ENCODE data around the gene HBQ1.
"Not testable (repeated sequence)": the region's sequence is repeated elsewhere in the genome, so short reads cannot be mapped to it uniquely, and the experiment has no call there.

The HBQ1 gene

DNA sequence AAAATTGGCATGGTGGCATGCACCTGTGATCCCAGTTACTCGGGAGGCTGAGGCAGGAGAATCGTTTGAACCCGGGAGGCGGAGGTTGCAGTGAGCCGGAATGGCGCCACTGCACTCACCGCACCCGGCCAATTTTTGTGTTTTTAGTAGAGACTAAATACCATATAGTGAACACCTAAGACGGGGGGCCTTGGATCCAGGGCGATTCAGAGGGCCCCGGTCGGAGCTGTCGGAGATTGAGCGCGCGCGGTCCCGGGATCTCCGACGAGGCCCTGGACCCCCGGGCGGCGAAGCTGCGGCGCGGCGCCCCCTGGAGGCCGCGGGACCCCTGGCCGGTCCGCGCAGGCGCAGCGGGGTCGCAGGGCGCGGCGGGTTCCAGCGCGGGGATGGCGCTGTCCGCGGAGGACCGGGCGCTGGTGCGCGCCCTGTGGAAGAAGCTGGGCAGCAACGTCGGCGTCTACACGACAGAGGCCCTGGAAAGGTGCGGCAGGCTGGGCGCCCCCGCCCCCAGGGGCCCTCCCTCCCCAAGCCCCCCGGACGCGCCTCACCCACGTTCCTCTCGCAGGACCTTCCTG lies at the start of gene HBQ1:
TSS of gene HBQ1 (plus strand) at position 359 of the 575 bp plus-strand sequence. CDS start at position 387, 28 bp downstream.
- DNase-seq, result peak; percentile 38

DNA sequence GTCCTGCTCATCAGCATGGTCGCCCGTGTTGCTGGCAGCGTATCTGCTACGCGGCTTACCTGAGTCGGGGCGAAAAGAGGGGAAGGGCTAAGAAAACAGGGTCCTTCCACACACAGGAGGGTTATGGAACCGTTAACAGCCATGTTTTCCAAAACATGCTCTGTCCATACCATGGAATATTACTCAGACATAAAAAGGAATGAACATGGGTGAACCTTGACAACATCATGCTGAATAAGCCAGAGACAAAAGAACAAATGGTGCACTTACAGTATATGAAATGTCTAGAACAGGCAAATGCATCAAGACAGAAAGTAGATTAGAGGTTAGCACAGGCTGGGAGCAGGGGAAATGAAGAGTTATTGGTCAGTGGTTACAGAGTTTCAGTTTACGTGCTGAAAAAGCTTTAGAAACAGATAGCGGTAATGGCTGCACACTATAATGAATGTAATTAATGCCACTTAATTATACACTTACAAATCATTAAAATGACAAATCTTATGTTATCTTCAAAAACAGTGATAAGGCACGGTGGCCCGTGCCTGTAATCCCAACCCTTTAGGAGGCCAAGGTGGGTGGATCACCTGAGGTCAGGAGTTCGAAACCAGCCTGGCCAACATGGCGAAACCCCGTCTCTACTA lies 49.6 kb upstream of the HBQ1 start:
- DNase-seq, result no peak

DNA sequence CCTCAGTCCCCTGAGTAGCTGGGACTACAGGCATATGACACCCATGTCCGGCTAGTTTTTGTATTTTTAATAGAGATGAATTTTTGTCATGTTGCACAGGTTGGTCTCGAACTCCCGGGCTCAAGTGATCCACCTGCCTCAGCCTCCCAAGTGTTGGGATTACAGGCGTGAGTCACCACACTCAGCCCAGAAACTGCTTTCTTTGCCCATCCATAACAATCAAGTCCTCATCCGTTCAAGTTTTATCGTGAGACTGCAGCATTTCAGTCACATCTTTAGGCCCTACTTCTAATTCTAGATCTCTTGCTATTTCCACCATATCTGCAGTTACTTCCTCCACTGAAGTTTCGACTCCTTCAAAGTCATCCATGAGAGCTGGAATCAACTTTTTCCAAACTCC lies 48.1 kb upstream of the HBQ1 start:
- no peak for DNase-seq

DNA sequence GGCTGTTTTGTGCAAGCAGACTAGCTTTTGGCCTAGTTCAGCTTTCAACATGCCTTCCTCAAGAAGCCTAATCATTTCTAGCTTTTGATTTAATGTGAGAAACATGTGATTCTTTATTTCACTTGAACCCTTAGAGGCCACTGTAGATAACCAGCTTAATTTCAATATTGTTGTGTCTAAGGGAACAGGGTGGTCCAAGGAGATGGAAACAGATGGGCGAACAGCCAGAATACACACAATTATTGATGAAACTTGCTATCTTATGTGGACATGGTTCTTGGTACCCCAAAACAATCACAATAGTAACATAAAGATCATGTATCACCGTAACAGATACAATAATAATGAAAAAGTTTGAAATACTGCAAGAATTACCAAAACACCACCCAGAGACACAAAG lies 46.5 kb upstream of the HBQ1 start:
- no peak for DNase-seq

DNA sequence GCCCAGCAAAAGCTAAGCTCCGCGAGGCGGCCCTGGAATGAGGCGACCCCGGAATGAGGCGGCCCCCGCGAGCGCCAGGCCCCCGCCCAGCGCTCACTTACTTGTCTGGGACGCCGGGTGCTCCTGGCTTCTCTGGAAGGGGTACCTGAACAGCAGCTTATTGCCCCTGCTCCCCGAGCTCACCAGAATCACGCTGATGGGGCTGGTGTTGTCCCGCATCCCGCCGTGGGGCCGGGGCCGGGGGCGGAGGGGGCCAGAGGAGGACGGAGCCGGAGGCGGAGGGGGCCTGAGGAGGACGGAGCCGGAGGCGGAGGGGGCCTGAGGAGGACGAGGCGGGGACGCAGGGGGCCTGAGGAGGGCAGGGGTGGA lies 42.2 kb upstream of the HBQ1 start:
- DNase-seq, result peak; percentile 6

DNA sequence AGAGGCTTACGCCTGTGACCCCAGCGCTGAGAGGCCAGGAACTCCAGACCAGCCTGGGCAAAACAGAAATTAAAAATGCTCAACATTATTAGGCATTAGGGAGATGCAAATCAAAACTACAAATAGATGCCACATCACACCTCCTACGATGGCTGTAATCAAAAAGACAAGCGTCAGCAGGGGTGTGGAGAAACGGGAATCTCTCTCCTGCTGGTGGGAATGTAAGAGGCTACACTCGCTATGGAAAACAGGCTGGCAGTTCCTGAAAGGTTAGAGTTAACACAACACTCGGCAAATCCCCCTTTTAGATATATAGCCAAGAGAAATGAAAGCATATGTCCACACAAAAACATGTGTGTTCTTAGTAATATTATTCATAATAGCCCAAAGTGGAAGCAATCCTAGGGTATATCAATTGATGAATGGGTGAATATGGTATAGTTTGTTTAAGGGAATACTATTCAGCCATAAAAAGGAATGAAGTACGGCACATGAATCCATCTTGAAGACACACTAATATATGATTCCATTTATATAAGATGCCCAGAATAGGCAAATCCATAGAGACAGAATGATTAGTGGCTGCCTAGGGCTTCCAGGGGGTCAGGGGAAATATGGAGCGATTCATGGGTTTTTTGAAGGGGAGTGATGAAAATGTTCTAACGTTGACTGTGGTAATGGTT lies 39.9 kb upstream of the HBQ1 start:
- no peak for DNase-seq

DNA sequence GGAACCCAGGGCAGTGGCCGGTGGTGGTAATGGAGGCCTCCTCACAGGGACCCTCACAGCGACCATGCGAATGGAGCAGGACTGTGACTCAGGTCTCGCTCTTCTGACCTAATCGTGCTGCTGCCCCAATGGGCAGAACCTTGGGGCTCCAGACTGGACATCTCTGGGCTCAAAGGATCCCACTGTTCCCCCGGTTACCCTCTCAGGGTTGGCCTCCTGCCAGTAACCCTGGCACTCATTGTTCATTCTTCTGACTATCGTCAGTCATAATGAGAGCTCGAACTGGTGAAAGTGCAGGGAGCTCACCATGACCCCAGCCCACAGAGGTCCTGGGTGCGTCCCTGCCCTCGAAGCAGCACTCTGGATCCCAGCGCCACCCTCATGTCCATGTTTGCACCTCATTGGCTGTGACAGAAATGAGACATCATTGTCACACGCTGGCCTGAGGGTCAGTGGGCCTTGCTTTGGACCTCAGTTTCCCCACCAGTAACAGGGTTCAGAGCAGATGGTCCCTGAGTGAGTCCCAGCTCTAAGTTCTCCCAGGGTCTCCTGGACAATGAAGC lies 37.8 kb upstream of the HBQ1 start:
- no peak for DNase-seq

DNA sequence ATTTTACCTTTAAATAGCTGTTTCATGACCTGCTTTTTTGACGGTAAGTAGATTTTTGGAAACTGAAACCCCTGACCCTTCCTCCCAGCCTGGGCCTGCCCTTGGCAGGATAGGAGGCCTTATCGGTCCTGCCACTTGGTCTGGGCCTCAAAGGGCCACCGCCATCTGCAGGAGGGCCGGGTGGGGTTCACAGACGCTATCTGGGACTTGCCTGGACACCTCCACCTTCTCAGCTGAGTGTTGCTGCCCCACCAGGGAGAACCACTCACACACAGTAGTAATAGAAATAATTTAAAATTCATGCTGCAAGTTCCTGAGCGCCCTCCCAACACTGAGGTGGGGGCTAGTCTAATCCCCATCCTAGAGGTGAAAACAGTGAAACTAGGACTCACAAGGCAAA lies 37.2 kb upstream of the HBQ1 start:
- DNase-seq, result no peak

DNA sequence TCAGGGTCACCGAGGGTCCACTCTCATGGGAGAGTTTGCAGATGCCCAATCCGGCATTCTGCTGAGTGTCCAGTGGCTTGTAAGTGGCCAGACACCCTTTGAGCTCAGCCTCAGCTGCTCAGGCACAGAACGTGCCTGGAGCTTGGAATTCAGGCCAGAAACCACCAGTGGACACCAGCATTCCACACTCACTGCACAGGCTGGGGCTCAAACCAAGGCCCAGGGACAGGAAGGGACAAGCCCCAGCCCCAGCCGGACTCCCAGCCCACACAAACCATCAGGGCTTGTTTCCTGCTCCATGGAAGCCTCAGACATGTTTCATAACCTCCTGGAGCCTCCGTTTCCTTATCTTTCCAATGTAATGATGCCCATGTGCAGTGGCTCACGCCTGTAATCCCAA lies 36.8 kb upstream of the HBQ1 start:
- DNase-seq, result no peak

DNA sequence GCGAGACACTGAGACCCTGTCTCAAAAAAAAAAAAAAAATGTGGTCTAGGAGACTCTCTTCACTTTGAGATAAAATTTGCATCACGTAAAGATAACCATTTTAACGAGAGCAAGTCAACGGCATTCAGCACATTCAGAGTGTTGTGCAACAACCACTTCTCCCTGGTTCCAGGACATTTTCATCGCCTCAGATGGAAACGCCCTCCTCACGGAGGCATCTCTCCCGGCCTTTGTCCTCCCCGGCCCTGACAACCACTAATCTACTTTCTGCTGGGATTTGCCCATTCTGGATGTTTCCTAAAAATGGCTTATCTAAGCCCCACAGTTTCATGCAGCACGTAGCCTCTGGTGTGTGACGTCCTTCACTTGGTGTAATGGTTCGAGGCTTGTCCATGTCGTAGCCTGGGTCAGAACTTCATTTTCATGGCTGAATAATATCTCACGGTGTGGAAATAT lies 35.4 kb upstream of the HBQ1 start:
- no peak for DNase-seq

DNA sequence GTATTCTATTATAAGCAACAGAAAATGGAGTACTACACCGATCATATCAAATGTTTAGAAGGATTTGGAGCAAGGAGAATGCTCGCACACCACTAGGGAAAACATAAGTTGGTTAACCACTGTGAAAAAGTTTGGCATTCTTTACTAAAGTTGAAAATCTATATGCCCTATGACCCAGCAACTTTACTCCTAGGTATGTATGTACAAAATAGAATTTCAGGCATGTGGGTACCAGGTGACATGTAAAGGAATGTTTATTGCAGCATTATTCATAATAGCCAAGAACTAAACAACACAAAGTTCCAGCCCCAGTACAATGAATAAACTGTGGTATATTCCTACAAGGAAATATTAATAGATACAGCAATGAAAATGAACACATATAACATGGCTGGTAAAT lies 33.6 kb upstream of the HBQ1 start:
- DNase-seq, result no peak

DNA sequence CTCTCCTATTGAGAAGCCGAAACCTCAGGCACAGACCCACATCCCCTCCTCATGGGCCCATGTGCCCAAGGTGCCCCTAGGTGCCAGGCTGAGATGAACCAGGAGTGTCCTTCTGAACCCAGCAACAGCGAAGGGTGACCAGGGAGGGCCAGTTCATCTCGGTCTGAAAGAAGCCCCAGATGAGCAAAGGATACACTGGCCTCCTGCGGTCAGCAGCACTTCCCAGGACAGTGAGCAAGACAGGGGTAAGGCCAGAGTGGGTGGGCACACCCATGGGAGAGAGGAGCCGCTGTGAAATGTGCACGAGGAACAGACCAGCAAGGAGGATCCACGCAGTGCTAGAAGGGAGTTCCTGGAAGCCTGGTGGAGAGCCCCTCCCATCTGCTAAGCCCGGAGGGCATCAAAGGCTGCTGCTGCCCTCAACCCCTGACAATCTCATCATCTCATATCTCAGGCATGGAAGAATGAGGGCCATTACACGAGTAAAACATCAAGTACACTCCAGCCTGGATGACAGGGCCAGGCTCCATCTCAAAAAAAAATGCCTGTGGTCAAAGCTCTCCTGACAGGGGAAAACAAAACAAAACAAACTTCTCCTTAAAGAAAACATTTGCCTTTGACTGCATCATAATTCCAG lies 31.1 kb upstream of the HBQ1 start:
- no peak for DNase-seq

DNA sequence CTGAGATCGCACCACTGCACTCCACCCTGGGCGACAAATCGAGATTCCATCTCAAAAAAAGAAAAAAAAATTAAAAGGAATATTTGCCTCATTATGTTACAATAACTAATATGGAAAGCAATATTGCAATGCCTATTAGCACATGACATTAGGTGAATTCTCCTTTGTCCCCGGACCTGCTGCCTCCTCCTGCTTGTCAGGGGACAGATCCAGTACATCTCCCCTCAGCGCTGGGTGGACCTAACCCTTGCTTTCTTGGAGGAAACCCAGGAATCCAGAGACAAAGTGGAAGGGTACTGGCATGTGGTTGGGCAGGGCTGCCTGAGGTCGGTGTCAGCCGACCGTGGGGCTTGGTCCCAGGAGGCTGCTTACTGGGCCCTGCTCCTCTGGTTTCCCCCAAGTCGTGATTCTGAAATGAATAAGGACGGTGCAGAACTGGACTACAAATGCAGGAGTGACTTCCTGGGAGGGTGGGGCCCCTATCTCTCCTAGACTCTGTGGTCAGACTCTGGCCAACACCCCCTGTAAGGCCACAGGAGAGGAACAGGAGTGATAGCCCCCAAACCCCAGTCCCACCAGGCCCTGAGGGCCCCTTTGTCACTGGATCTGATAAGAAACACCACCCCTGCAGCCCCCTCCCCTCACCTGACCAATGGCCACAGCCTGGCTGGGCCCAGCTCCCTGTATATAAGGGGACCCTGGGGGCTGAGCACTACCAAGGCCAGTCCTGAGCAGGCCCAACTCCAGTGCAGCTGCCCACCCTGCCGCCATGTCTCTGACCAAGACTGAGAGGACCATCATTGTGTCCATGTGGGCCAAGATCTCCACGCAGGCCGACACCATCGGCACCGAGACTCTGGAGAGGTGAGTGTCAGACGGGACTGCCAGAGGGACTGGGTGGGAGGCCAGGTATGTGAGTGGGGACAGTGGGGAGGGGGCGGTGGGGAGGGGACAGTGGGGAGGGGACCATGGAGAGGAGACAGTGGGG lies 27.8 kb upstream of the HBQ1 start, which contains the start of gene HBZ:
TSS of gene HBZ (plus strand) at position 504 of the 988 bp plus-strand sequence. CDS start at position 770, 266 bp downstream.
- DNase-seq, result no peak

DNA sequence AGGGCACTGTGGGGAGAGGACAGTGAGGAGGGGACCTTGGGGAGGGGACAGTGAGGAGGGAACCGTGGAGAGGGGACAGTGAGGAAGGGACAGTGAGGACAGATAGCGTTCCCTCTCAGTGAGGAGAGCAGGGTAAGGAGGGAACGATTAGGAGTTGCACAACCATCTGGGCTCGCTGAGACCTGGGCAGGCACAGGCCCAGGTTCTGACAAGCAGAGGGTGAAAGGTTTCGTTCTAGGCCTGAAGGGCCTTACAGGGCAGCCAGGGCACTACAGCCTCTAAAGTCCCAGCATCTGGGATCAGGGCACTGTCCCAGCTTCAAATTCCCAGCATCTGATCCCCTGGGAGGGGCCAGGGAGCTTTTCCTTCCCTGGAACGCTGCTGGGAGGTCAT lies 27.1 kb upstream of the HBQ1 start:
- not testable (repeated sequence) for DNase-seq

DNA sequence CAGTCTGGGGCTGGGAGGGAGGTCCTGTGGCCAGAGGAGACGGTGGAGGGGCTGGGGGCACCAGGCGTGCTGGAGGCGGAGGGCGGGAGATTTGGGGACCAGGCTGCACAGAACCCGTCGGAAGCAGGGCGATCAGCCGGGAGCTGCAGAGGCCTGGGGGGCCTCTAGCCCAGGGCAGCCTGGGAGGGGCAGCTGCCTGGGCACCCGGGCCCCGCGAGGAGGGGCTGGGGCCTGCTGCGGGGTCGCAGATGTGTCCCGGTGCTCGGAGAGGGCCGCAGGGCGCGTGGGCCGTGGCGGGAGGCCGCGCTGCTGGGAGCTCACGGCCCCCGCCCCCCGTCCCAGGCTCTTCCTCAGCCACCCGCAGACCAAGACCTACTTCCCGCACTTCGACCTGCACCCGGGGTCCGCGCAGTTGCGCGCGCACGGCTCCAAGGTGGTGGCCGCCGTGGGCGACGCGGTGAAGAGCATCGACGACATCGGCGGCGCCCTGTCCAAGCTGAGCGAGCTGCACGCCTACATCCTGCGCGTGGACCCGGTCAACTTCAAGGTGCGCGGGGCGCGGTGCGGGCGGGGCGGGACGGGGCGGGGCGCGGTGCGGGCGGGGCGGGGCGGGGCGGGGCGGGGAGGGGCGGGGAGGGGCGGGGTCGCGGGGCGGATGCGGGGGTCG lies 26.6 kb upstream of the HBQ1 start:
- DNase-seq, result not testable (repeated sequence)

DNA sequence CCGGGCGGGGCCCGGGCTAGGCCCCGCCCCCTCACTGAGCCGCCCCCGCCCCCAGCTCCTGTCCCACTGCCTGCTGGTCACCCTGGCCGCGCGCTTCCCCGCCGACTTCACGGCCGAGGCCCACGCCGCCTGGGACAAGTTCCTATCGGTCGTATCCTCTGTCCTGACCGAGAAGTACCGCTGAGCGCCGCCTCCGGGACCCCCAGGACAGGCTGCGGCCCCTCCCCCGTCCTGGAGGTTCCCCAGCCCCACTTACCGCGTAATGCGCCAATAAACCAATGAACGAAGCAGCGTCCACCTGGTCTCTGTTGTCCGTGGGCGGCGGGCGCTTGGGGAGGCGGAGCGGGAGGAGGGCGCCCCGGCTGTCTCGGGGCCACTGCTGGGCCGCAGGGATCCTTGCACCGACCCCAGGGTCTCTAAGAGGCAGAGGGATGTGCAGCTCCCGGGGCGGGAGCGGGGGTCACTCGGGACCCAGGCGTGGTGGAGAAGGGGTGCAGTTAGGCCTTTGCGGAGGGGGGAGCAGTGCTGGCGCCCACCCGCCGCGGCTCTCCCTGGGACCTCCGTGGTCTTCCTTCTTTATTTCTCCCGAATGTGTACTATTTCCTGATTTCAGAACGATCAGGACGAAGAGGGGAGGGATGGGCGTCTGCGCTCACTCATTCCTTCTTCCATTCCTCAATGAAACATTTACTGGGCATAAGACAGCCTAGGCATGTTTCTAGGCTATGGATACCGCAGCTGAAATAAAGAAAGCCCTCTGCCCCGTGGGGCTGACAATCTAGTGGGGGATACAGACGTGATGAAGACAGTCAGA lies 25.8 kb upstream of the HBQ1 start:
- DNase-seq, result peak; percentile 37

DNA sequence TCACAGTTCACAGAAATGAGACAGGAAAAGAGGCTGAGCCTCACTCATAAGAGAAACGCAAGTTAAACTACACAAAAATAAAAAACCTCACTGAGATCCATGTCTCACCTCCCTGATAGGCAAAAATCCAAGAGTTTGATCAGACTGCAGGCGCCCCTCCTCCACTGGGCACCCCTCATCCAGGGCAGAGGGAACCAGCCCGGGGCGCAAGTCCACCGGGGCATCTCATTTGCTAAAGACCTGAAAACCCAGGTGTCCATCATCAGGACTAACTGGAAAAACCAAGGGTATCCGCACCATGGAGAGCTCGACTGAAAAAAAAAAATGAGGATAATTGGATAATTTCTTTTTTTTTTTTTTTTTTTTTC lies 25.2 kb upstream of the HBQ1 start:
- DNase-seq, result no peak

DNA sequence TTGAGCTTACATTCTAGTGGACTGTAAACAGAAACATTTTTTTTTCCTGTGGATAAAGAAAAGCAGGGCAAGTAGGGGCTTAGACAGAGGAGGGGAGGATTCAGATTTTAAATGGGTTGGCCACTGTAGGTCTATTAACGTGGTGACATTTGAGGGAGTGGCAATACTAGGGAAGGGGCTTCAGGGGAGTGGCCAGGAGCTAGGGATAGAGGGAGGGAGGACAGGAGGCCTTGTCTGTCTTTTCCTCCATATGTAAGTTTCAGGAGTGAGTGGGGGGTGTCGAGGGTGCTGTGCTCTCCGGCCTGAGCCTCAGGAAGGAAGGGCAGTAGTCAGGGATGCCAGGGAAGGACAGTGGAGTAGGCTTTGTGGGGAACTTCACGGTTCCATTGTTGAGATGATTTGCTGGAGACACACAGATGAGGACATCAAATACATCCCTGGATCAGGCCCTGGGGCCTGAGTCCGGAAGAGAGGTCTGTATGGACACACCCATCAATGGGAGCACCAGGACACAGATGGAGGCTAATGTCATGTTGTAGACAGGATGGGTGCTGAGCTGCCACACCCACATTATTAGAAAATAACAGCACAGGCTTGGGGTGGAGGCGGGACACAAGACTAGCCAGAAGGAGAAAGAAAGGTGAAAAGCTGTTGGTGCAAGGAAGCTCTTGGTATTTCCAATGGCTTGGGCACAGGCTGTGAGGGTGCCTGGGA lies 21.0 kb upstream of the HBQ1 start:
- DNase-seq, result no peak

DNA sequence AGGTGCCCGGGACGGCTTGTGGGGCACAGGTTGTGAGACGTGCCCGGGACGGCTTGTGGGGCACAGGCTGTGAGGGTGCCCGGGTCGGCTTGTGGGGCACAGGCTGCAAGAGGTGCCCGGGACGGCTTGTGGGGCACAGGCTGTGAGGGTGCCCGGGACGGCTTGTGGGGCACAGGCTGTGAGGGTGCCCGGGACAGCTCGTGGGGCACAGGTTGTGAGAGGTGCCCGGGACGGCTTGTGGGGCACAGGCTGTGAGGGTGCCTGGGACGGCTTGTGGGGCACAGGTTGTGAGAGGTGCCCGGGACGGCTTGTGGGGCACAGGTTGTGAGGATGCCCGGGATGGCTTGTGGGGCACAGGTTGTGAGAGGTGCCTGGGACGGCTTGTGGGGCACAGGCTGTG lies 20.0 kb upstream of the HBQ1 start:
- not testable (repeated sequence) for DNase-seq

DNA sequence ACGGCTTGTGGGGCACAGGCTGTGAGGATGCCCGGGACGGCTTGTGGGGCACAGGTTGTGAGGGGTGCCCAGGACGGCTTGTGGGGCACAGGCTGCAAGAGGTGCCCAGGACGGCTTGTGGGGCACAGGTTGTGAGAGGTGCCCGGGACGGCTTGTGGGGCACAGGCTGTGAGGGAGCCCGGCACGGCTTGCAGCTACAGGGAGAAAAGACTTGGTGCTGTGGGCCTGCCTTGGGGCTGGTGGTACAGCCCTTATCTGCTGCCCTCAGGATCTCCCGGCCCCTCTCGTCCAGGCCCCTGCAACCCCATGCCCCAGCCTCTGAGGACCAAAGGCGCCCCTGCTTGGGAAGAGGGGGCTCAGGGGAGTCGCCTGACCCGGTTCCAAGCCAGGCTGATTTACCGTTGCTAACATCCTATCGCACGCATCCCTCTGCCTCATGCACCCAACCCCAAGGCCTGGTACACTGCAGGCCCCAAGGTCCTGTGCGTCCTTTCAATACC lies 19.5 kb upstream of the HBQ1 start:
- no peak for DNase-seq

All from NCI-H2171 treated with DMSO at 0.1 percent for 48 hours (cell line).